HUES64 (cell line): ENCODE measurements around the gene EGFL7.

Experiments used
- H3K27ac ChIP-seq: 2 replicates; pipeline ENCODE4 v1.7.0; 2013; ENCODE audit warnings: low read depth, low read length, inconsistent platforms
- H3K27me3 ChIP-seq: 2 replicates; pipeline ENCODE4 v1.6.1; 2013; ENCODE audit warnings: mild to moderate bottlenecking, low read length; ENCODE audit not compliant: insufficient read depth
- H3K36me3 ChIP-seq: 2 replicates; pipeline ENCODE4 v1.6.1; 2013; ENCODE audit warnings: mild to moderate bottlenecking, low read length; ENCODE audit not compliant: insufficient read depth
- H3K4me1 ChIP-seq: 2 replicates; pipeline ENCODE4 v1.6.1; 2013; ENCODE audit warnings: mild to moderate bottlenecking, low read length, moderate library complexity; ENCODE audit not compliant: insufficient read depth
- H3K4me3 ChIP-seq: 2 replicates; pipeline ENCODE4 v1.5.1; 2013; ENCODE audit warnings: mild to moderate bottlenecking, low read length, moderate library complexity
- H3K9ac ChIP-seq: 2 replicates; pipeline ENCODE4 v1.6.1; 2013; ENCODE audit warnings: mild to moderate bottlenecking, low read depth, low read length
- H3K9me3 ChIP-seq: 2 replicates; pipeline ENCODE4 v1.6.1; 2013; ENCODE audit warnings: low read depth, low read length; ENCODE audit not compliant: insufficient read depth
- WGBS: fragments of 150-250, 120-280 bp; methylation state at CpG from one replicate; pipeline ENCODE4 v1.1.7; 2013; ENCODE audit warnings: missing lambda C conversion rate; 5-methylcytosine and 5-hydroxymethylcytosine counted together

Gene EGFL7

GRCh38 chr9:136673975-136674785 lies 11.5 kb downstream of the EGFL7 start:
- H3K4me1 ChIP-seq = no peaks in the 10 kb centered on the region
- H3K27ac ChIP-seq = no peak overlapping the region
- no peak overlapping the region for H3K4me3 ChIP-seq
- no peaks in the 10 kb centered on the region for H3K9me3 ChIP-seq
- no peaks in the 10 kb centered on the region for H3K27me3 ChIP-seq
- H3K36me3 ChIP-seq = 0 out of 2 replicates have a peak, but pooled peaks cover 3% of the 10 kb centered on the region
- no peak overlapping the region for H3K9ac ChIP-seq
- 89% methylated on average over 26 of the region's 26 CpGs for WGBS

- no peaks in the 10 kb centered on the region for H3K27me3 ChIP-seq
- no peak overlapping the region for H3K9ac ChIP-seq
- H3K27ac ChIP-seq = no peak overlapping the region
- H3K36me3 ChIP-seq = 0 out of 2 replicates have a peak, but pooled peaks cover 3% of the 10 kb centered on the region
- no peaks in the 10 kb centered on the region for H3K9me3 ChIP-seq
- H3K4me3 ChIP-seq = no peak overlapping the region
- 79% methylated on average over 10 of the region's 11 CpGs for WGBS
- no peaks in the 10 kb centered on the region for H3K4me1 ChIP-seq
These were observed 12.2 kb downstream of the EGFL7 start for GRCh38 chr9:136674786-136675349.

- no peaks in the 10 kb centered on the region for H3K9me3 ChIP-seq
- H3K9ac ChIP-seq = no peak overlapping the region
- H3K36me3 ChIP-seq = 0 out of 2 replicates have a peak, but pooled peaks cover 3% of the 10 kb centered on the region
- WGBS = 88% methylated on average over 16 of the region's 16 CpGs
- H3K4me3 ChIP-seq = no peak overlapping the region
- H3K27ac ChIP-seq = no peak overlapping the region
- H3K4me1 ChIP-seq = no peaks in the 10 kb centered on the region
- H3K27me3 ChIP-seq = no peaks in the 10 kb centered on the region
These were observed 13.0 kb downstream of the EGFL7 start for GRCh38 chr9:136675477-136676296.

GRCh38 chr9:136676297-136676794 lies 13.6 kb downstream of the EGFL7 start:
- H3K4me1 ChIP-seq = no peaks in the 10 kb centered on the region
- no peaks in the 10 kb centered on the region for H3K9me3 ChIP-seq
- H3K4me3 ChIP-seq = no peak overlapping the region
- H3K27ac ChIP-seq = no peak overlapping the region
- H3K9ac ChIP-seq = no peak overlapping the region
- no peaks in the 10 kb centered on the region for H3K27me3 ChIP-seq
- H3K36me3 ChIP-seq = 0 out of 2 replicates have a peak, but pooled peaks cover 3% of the 10 kb centered on the region
- WGBS = 90% methylated on average over 13 of the region's 13 CpGs

GRCh38 chr9:136676920-136677686 lies 14.4 kb downstream of the EGFL7 start:
- Histone ChIP-seq H3K4me3 (no peak overlapping the region), H3K4me1 (no peaks in the 10 kb centered on the region), H3K9me3 (no peaks in the 10 kb centered on the region), H3K27me3 (no peaks in the 10 kb centered on the region), H3K36me3 (0 out of 2 replicates have a peak, but pooled peaks cover 3% of the 10 kb centered on the region), H3K27ac (no peak overlapping the region), H3K9ac (no peak overlapping the region)
- 92% methylated on average over 45 of the region's 46 CpGs for WGBS

GRCh38 chr9:136678034-136678433 lies 15.3 kb downstream of the EGFL7 start:
- 95% methylated on average over 15 of the region's 15 CpGs for WGBS
- Histone ChIP-seq H3K36me3 (0 out of 2 replicates have a peak, but pooled peaks cover 3% of the 10 kb centered on the region), H3K4me3 (no peak overlapping the region), H3K27ac (no peak overlapping the region), H3K27me3 (no peaks in the 10 kb centered on the region), H3K4me1 (no peaks in the 10 kb centered on the region), H3K9ac (no peak overlapping the region), H3K9me3 (no peaks in the 10 kb centered on the region)

GRCh38 chr9:136678624-136679023 lies 15.9 kb downstream of the EGFL7 start:
- WGBS = 91% methylated on average over 6 of the region's 6 CpGs
- Histone ChIP-seq H3K4me1 (no peaks in the 10 kb centered on the region), H3K27ac (no peak overlapping the region), H3K9me3 (no peaks in the 10 kb centered on the region), H3K27me3 (no peaks in the 10 kb centered on the region), H3K36me3 (0 out of 2 replicates have a peak, but pooled peaks cover 3% of the 10 kb centered on the region), H3K9ac (no peak overlapping the region), H3K4me3 (no peak overlapping the region)

GRCh38 chr9:136679431-136679941 lies 16.8 kb downstream of the EGFL7 start:
- Histone ChIP-seq H3K27ac (no peak overlapping the region), H3K4me3 (no peak overlapping the region), H3K4me1 (no peaks in the 10 kb centered on the region), H3K9ac (no peak overlapping the region), H3K9me3 (no peaks in the 10 kb centered on the region), H3K36me3 (0 out of 2 replicates have a peak, but pooled peaks cover under 1% of the 10 kb centered on the region), H3K27me3 (no peaks in the 10 kb centered on the region)
- 85% methylated on average over 22 of the region's 22 CpGs for WGBS

- WGBS = 93% methylated on average over 17 of the region's 17 CpGs
These were observed 18.3 kb downstream of the EGFL7 start for GRCh38 chr9:136681029-136681428.

GRCh38 chr9:136681945-136682699 lies 19.4 kb downstream of the EGFL7 start:
- 0 out of 2 replicates have a peak, but pooled peaks cover 5% of the 10 kb centered on the region for H3K4me1 ChIP-seq
- no peak overlapping the region for H3K27ac ChIP-seq
- no peaks in the 10 kb centered on the region for H3K36me3 ChIP-seq
- peaks cover 14% of the 10 kb centered on the region for H3K27me3 ChIP-seq
- WGBS = 74% methylated on average over 20 of the region's 20 CpGs
- no peak overlapping the region for H3K4me3 ChIP-seq
- H3K9ac ChIP-seq = no peak overlapping the region
- no peaks in the 10 kb centered on the region for H3K9me3 ChIP-seq

More at GRCh38 chr9:136681029-136681428, 18.3 kb downstream of the EGFL7 start:
- peaks cover 5% of the 10 kb centered on the region for H3K27me3 ChIP-seq
- H3K9me3 ChIP-seq = no peaks in the 10 kb centered on the region
- H3K9ac ChIP-seq = no peak overlapping the region
- no peaks in the 10 kb centered on the region for H3K36me3 ChIP-seq
- H3K4me1 ChIP-seq = 0 out of 2 replicates have a peak, but pooled peaks cover 3% of the 10 kb centered on the region
- no peak overlapping the region for H3K4me3 ChIP-seq
- H3K27ac ChIP-seq = no peak overlapping the region
